DMS53 treated with DMSO at 0.1 percent for 48 hours (cell line): Measurements from ENCODE around the gene TBP.
"Not testable (repeated sequence)": the region's sequence is repeated elsewhere in the genome, so short reads cannot be mapped to it uniquely, and the experiment has no call there.

Experiments
- DNase-seq: peaks from one replicate; lab custom pipeline; 2025; ENCODE audit not compliant: unreplicated experiment; lab: John Stamatoyannopoulos, UW

The TBP gene

GRCh38 chr6:170554013-170554795 lies at the start of gene TBP:
TSS of gene TBP (plus strand) at chr6:170554369. CDS start at chr6:170557030, 2,661 bp downstream.
- peak; percentile 94 for DNase-seq

- peak; percentile 23 for DNase-seq
Observed at GRCh38 chr6:170504479-170504878, 49.7 kb upstream of the TBP start.

- DNase-seq, result peak; percentile 48
Observed at GRCh38 chr6:170505306-170505705, 48.9 kb upstream of the TBP start.

- DNase-seq, result no peak
Observed at GRCh38 chr6:170506446-170506845, 47.7 kb upstream of the TBP start.

- DNase-seq, result not testable (repeated sequence)
Observed at GRCh38 chr6:170507728-170508127, 46.4 kb upstream of the TBP start.

GRCh38 chr6:170508275-170508674 lies 45.9 kb upstream of the TBP start:
- DNase-seq, result not testable (repeated sequence)

- DNase-seq, result not testable (repeated sequence)
Observed at GRCh38 chr6:170508892-170509722, 45.1 kb upstream of the TBP start.

GRCh38 chr6:170509723-170510018 lies 44.5 kb upstream of the TBP start:
- DNase-seq, result no peak

- no peak for DNase-seq
Observed at GRCh38 chr6:170510631-170511030, 43.5 kb upstream of the TBP start.

GRCh38 chr6:170512249-170512648 lies 41.9 kb upstream of the TBP start:
- peak; percentile 49 for DNase-seq

GRCh38 chr6:170514908-170515307 lies 39.3 kb upstream of the TBP start:
- DNase-seq, result no peak

- peak; percentile 67 for DNase-seq
Observed at GRCh38 chr6:170516783-170517616, 37.2 kb upstream of the TBP start.

- DNase-seq, result peak; percentile 11
Observed at GRCh38 chr6:170522565-170523183, 31.5 kb upstream of the TBP start.

GRCh38 chr6:170523256-170524171 lies 30.7 kb upstream of the TBP start:
- no peak for DNase-seq

- no peak for DNase-seq
Observed at GRCh38 chr6:170524172-170524502, 30.0 kb upstream of the TBP start.

GRCh38 chr6:170525795-170526194 lies 28.4 kb upstream of the TBP start:
- no peak for DNase-seq

GRCh38 chr6:170527995-170528394 lies 26.2 kb upstream of the TBP start:
- not testable (repeated sequence) for DNase-seq

- DNase-seq, result peak; percentile 35
Observed at GRCh38 chr6:170529839-170530469, 24.2 kb upstream of the TBP start.

- no peak for DNase-seq
Observed at GRCh38 chr6:170532867-170533488, 21.2 kb upstream of the TBP start.
